Measurements from ENCODE around the gene DPH3. TPM values are rescaled to one million over a fixed set of nuclear protein-coding genes. Genes with fewer than 3 reads are reported as not detected.
A peak's percentile ranks its signal among the peaks of the same experiment; 100 is the strongest.

DPH3 gene
- total RNA-seq, 2 donors from 2014 or later = 4.9 TPM

DNA sequence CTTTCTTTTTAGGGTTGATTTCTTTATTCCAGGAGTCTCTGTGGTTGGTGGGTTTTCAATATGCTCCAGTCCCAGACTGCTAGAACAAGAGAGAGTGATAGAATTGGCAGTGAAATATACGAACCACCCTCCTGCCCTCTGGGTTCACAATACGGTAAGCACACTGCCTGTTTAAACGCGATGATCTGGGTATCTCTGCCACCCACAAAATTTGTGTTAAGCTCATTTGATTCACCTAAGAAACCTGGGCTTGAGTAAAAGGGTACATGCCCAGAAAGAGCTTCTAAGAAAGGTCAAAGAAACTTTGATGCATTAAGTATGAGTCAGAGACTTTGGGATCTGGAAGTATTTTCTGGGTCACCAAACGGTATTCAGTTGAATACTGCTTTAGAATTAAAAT is 30.1 kb upstream of the DPH3 start:
- TF ChIP-seq, protein P1, sequence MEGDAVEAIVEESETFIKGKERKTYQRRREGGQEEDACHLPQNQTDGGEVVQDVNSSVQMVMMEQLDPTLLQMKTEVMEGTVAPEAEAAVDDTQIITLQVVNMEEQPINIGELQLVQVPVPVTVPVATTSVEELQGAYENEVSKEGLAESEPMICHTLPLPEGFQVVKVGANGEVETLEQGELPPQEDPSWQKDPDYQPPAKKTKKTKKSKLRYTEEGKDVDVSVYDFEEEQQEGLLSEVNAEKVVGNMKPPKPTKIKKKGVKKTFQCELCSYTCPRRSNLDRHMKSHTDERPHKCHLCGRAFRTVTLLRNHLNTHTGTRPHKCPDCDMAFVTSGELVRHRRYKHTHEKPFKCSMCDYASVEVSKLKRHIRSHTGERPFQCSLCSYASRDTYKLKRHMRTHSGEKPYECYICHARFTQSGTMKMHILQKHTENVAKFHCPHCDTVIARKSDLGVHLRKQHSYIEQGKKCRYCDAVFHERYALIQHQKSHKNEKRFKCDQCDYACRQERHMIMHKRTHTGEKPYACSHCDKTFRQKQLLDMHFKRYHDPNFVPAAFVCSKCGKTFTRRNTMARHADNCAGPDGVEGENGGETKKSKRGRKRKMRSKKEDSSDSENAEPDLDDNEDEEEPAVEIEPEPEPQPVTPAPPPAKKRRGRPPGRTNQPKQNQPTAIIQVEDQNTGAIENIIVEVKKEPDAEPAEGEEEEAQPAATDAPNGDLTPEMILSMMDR (IDR thresholded peaks at IDR 0.05) = no peak
- no peak for TF ChIP-seq POLR2A (IDR thresholded peaks at IDR 0.05)
- DNase-seq = no peak
- H3K4me1 ChIP-seq = no peaks in the 10 kb centered on the region
- no peak overlapping the region for H3K4me3 ChIP-seq
- H3K9me3 ChIP-seq = no peaks in the 10 kb centered on the region
- intact Hi-C loops (cut with DNase I) = loop anchor here (5.0 kb wide), 1 partner anchor 257 kb away; no protein-coding TSS in a partner anchor
- H3K27me3 ChIP-seq = no peaks in the 10 kb centered on the region
- no peak overlapping the region for H3K27ac ChIP-seq
- no peak for ATAC-seq
- no peaks in the 10 kb centered on the region for H3K36me3 ChIP-seq (replicated peaks in 1 of 2; ENCODE audit: insufficient read depth in 1 of 2, low read depth in 2 of 2)
- WGBS, 2 donors = 91 to 92% methylated on average over 5 of the region's 5 CpGs

DNA sequence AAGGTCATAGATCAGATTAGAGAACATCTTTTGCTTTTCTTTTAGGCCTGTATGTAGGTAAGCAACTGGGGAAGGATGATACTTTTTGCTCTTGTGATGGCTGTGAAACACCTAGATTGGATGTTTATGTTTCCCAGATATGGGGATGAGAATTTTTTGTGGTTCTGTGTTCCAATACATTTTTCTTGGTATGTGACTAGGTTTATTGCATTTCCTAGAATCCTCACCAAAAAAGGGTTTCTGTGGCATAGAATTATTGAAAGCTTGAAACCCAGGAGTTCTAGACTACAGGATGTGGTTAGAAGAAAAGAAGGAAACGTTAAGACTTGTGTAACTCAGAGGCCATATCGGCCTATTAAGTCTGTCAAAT is 26.1 kb upstream of the DPH3 start:
- intact Hi-C loops (cut with DNase I) = loop anchor here (5.0 kb wide), 1 partner anchor 261 kb away; no protein-coding TSS in a partner anchor
- H3K4me1 ChIP-seq = no peaks in the 10 kb centered on the region

DNA sequence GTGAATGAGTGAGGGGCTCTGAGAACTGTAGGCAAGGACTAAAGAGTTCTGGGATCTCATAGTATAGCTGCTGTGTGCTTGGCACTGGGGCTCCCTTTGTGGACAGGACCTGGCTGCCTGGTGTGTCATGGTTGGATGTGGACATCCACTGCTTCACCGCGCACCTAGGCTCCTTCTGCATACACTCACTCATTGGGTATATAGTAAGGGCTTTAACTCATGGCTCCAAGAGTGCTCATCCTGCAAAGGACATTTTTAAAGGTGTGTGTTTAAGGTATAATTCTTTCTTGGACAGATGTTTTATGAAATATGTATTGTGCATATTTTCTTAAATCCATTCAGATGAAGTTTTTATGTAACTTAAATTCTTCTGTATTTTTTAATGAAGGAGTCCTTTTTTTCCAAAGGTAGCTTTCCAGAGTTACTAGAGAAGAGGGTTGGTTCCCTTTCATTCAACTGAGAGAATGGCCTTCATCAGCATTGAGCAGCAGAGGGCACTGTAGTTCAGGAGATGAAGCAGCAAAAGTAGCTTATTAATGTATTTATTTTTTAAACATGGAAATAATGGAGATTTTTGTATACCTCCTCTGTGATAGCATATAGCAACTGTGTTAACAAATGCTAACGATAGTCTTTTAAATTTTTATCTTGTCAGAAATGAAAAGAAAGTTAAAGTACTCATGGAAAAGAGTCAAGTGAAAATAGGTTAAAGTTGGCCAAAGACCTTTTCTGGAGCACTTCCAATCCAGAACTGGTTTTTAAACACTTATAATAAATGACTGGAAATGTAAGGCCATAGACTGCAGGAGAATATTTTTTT is 25.5 kb upstream of the DPH3 start:
- Histone ChIP-seq H3K27ac (no peak overlapping the region), H3K4me1 (no peaks in the 10 kb centered on the region), H3K9me3 (no peaks in the 10 kb centered on the region), H3K4me3 (no peak overlapping the region), H3K36me3 (replicated peaks in 1 of 2; ENCODE audit: insufficient read depth in 1 of 2, low read depth in 2 of 2) (no peaks in the 10 kb centered on the region), H3K27me3 (no peaks in the 10 kb centered on the region)
- DNase-seq (peak; percentile 28 to 54 (median 46)), ATAC-seq (peak; percentile 66)
- no peak for TF ChIP-seq POLR2A (IDR thresholded peaks at IDR 0.05)
- TF ChIP-seq, protein P1 (IDR thresholded peaks at IDR 0.05) = peak; percentile 17 to 79 (median 62)
- 43 to 50% methylated on average over 3 of the region's 3 CpGs for WGBS, 2 donors
- intact Hi-C loops (cut with DNase I) = loop anchor here (5.0 kb wide), 1 partner anchor 262 kb away; no protein-coding TSS in a partner anchor

More for the DNA sequence above, 26.1 kb upstream of the DPH3 start:
- TF ChIP-seq POLR2A (IDR thresholded peaks at IDR 0.05) = no peak
- TF ChIP-seq, protein P1 (IDR thresholded peaks at IDR 0.05) = no peak
- Histone ChIP-seq H3K27ac (no peak overlapping the region), H3K36me3 (replicated peaks in 1 of 2; ENCODE audit: insufficient read depth in 1 of 2, low read depth in 2 of 2) (no peaks in the 10 kb centered on the region), H3K27me3 (no peaks in the 10 kb centered on the region), H3K9me3 (no peaks in the 10 kb centered on the region), H3K4me3 (no peak overlapping the region)
- no peak for DNase-seq
- ATAC-seq = no peak
- WGBS, 2 donors = 57 to 61% methylated on average over 2 of the region's 2 CpGs

DNA sequence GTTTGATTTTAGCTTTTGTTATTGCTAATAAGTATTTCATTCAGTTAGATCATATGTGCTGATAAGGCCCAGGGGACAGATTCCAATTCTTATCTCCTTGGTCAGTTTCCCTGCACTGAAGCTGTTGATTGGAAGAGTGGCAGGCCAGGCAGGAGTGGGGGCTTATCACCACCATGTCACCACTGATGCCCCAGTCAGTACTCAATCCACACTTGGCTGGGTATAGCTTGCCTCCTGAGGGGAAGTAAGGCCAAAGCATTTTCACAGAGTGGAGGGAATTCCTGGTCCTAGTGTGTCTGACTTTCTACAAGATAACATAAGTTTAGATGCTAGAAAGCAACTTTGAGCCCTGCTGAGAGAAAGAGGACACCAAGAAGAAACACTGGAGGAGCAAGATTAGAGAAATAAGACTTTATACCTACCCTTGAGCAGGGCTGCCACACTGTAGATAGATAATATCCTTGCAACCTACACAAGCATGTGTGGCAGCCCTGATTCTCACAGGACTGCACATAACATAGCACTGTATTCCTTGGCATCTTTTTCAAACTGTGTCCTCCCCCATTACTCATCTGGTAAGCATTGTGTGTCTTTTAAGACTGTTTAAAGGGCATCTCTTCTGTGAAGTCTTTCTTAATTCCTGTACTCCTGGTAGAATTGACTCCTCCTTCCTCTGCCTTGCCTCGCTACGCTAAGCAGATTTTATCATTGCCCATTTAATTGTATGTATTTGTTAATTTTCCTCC is 24.6 kb upstream of the DPH3 start:
- DNase-seq (no peak), ATAC-seq (no peak)
- intact Hi-C loops (cut with DNase I) = no loop called here
- Histone ChIP-seq H3K4me3 (no peak overlapping the region), H3K4me1 (no peaks in the 10 kb centered on the region), H3K9me3 (no peaks in the 10 kb centered on the region), H3K27me3 (no peaks in the 10 kb centered on the region), H3K36me3 (replicated peaks in 1 of 2; ENCODE audit: insufficient read depth in 1 of 2, low read depth in 2 of 2) (no peaks in the 10 kb centered on the region), H3K27ac (no peak overlapping the region)
- 90 to 91% methylated on average over 2 of the region's 2 CpGs for WGBS, 2 donors
- TF ChIP-seq, protein P1 (IDR thresholded peaks at IDR 0.05) = no peak
- TF ChIP-seq POLR2A (IDR thresholded peaks at IDR 0.05) = no peak
